Measurements from ENCODE around the gene MTHFS.
"Not testable (repeated sequence)": the region's sequence is repeated elsewhere in the genome, so short reads cannot be mapped to it uniquely, and the experiment has no call there.

The MTHFS gene

DNA sequence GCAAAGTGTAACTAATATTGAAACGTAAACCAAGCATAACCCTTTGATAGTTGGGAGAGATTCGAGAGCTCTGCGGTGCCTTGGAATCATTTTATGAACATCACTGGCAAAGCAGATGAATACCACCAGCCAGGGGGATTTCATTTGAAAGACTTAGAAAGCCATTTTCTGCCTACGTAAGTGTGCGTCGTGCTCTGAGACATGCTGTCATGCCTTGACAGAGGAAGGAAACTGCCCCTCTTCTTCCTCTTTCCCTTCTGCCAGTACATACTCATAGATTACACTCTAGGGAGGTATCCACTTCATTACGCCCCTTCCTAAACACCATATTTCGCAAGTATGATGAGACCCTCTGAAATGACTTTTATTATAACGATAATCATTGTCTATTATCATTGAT is 3.3 kb upstream of the MTHFS start:
- DNase-seq (ENCODE audit: low spot score) = no peak
- in situ Hi-C loops (cut with MboI; ENCODE audit: low pct_unique_long_range_greater_than_20kb, low sequenced_read_pairs, unreplicated experiment) = no loop called here
- TF ChIP-seq, protein P1, sequence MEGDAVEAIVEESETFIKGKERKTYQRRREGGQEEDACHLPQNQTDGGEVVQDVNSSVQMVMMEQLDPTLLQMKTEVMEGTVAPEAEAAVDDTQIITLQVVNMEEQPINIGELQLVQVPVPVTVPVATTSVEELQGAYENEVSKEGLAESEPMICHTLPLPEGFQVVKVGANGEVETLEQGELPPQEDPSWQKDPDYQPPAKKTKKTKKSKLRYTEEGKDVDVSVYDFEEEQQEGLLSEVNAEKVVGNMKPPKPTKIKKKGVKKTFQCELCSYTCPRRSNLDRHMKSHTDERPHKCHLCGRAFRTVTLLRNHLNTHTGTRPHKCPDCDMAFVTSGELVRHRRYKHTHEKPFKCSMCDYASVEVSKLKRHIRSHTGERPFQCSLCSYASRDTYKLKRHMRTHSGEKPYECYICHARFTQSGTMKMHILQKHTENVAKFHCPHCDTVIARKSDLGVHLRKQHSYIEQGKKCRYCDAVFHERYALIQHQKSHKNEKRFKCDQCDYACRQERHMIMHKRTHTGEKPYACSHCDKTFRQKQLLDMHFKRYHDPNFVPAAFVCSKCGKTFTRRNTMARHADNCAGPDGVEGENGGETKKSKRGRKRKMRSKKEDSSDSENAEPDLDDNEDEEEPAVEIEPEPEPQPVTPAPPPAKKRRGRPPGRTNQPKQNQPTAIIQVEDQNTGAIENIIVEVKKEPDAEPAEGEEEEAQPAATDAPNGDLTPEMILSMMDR (IDR thresholded peaks at IDR 0.05; ENCODE audit: extremely low read depth, insufficient read depth, missing control alignments) = no peak

DNA sequence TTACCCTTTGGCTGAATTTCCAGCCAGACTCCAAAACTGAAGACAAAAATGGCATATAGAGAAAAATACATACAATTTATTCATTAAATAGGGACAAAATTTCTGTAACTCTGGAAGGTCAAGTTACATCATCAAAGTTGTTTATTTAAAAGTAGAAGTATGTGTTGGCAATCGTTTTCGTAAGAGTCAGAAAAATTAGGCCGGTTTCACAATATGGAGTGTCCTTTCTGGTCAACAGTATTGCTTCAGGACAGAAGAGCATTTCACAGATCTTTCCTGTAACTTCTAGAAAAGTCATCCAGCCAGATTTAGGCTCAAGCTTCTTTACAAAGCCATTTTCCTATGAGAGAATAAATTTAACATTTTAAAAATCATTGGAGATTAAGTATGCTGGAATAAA is 2.0 kb upstream of the MTHFS start:
- in situ Hi-C loops (cut with MboI; ENCODE audit: low pct_unique_long_range_greater_than_20kb, low sequenced_read_pairs, unreplicated experiment); DNase-seq (ENCODE audit: low spot score): not testable (repeated sequence)

DNA sequence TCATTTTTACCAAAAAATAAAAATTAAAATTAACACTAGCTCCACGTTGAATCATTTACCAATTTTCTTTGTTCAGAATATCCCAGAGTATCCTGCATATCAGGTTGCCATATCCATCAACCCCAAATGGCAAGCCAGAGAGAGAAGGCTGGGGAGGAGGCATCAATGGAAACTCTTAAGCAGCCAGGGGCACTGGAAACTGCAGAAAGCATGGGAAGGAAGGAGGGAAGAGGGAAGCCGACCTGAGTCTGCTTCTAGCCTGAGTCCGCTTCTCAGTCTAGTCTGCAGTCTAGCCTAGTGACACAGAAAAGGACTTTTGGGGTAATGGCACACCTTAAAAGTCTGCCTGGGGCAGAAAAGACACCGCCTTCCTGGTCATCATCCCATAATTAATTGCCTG is 1.6 kb upstream of the MTHFS start:
- in situ Hi-C loops (cut with MboI; ENCODE audit: low pct_unique_long_range_greater_than_20kb, low sequenced_read_pairs, unreplicated experiment) = no loop called here
- DNase-seq (ENCODE audit: low spot score) = no peak
- TF ChIP-seq, protein P1 (IDR thresholded peaks at IDR 0.05; ENCODE audit: extremely low read depth, insufficient read depth, missing control alignments) = no peak

DNA sequence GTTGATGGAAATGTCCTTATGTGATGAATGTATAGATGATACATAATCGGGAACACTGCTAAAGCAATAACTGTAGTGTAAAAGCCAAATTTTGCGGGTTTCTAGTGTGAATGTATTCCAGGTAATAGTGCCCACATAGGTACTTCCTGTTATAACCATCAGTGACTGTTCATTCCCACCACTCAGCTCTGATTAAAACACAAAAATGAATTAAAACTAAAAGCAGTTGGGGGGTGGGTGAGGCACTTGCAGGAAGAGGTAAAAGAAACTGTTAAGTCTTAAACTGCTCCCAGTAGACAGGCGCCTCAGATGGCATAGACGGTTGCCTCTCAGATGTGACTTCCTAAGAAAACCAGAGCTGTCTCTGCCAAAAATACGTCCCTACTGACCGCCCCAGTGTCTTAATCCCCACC is 893 bp upstream of the MTHFS start:
- TF ChIP-seq, protein P1 (IDR thresholded peaks at IDR 0.05; ENCODE audit: extremely low read depth, insufficient read depth, missing control alignments) = no peak
- in situ Hi-C loops (cut with MboI; ENCODE audit: low pct_unique_long_range_greater_than_20kb, low sequenced_read_pairs, unreplicated experiment) = no loop called here
- no peak for DNase-seq (ENCODE audit: low spot score)

DNA sequence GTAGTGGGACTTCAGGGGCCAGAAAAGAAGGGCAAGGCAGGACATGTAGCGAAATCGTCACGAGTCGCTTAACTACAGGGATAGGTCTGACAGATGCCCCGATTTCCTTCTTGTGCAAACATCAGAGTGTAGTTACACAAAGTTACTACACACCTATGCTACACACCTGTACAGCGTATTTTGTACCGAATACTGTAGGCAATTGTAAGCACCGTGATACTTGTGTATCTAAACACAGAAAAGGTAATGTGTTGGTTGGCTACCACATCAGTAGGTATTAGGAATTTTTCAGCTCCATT is 515 bp upstream of the MTHFS start:
- no peak for DNase-seq (ENCODE audit: low spot score)
- TF ChIP-seq, protein P1 (IDR thresholded peaks at IDR 0.05; ENCODE audit: extremely low read depth, insufficient read depth, missing control alignments) = no peak
- in situ Hi-C loops (cut with MboI; ENCODE audit: low pct_unique_long_range_greater_than_20kb, low sequenced_read_pairs, unreplicated experiment) = no loop called here

DNA sequence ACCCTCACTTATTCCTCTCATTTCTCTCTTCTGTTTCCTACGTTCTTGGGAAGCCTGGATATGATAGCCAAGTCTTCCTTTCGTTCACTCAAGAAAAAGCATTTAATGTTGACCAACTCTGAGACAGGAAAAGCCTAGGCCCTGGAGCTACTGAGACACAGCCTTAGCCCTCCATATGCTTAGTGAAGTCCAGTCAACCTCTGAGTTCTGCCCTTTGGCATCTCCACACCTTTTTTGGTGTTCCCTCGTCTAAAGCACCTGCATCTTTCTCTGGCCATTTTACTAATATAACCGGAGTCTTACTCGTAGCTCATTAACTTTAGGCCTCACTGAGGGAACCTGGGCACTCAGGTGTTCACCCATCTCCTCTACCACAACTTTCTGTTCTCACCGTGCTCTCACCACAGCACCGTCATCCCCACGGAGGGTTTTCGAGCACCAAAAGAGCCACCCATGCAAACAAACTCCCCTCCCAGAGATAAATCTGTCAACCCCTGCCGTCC is 632 bp downstream of the MTHFS start:
- TF ChIP-seq, protein P1 (IDR thresholded peaks at IDR 0.05; ENCODE audit: extremely low read depth, insufficient read depth, missing control alignments) = no peak
- DNase-seq (ENCODE audit: low spot score) = peak; percentile 19
- in situ Hi-C loops (cut with MboI; ENCODE audit: low pct_unique_long_range_greater_than_20kb, low sequenced_read_pairs, unreplicated experiment) = no loop called here

DNA sequence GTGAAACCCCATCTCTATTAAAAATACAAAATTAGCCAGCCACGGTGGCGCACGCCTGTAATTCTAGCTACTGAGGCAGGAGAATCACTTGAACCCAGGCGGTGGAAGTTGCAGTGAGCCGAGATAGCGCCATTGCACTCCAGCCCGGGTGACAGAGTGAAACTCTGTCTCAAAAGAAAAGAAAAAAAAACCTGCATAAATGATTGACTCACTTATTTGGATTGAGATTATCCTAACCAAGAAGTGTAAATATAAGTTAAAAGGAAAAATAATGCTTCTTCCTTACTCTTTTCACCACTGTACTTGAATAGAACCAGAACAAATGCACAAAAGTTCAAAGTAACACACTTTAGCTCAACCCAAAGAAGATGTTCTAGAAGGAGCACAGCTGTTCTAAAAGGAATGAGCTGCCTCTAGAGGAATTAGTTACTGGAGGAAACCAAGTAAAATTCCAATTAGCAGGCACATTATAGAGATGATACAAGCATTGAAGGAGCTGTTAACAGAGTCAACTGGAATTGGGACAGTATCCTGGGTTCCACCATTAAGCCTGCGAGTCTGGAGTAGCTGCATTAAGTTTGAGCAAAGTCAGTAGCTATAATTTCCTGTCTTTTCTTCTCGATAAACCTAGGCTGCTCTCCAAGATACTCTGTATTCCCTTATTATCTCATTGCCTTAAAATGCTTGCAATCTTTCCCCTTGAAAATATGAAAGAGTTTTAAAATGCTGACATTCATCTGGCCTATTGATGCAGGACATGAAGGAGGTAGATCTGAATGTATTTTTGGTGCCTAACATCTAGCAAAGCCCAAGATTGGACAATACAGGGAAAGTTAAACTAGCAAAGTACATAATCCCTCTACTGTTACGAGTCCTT is 9.5 kb downstream of the MTHFS start:
- TF ChIP-seq, protein P1 (IDR thresholded peaks at IDR 0.05; ENCODE audit: extremely low read depth, insufficient read depth, missing control alignments) = no peak
- DNase-seq (ENCODE audit: low spot score) = no peak
- in situ Hi-C loops (cut with MboI; ENCODE audit: low pct_unique_long_range_greater_than_20kb, low sequenced_read_pairs, unreplicated experiment) = no loop called here
